OCI-LY7 (cell line): ENCODE measurements around the gene KDM3A. TPM values are rescaled to one million over a fixed set of nuclear protein-coding genes. Genes with fewer than 3 reads are reported as not detected.

Experiments used
- BruUV-seq: library from RNA; stranded (reverse); fragments of 400-500 nt; replicated peaks from 2 replicates; lab custom pipeline; 2021; lab: Mats Ljungman, UMichigan
- CTCF ChIA-PET: fragments of 300-600 bp; sonication (Branson Sonifier 250); formaldehyde crosslinking; loops from one replicate; lab custom pipeline; 2022; ENCODE audit warnings: antibody characterized with exemption; ENCODE audit not compliant: unreplicated experiment; lab: Charles Lee
- POLR2A ChIA-PET: fragments of 300-600 bp; sonication (Branson Sonifier 250); formaldehyde crosslinking; loops from one replicate; lab custom pipeline; 2022; ENCODE audit warnings: antibody characterized with exemption; lab: Charles Lee
- DNase-seq: peaks from one replicate; pipeline ENCODE4 v3.0.0-alpha.2; 2015; ENCODE audit warnings: low spot score
- H2AFZ ChIP-seq: fragments of 200-600 bp; sonication (generic), shearing (Covaris generic); 2 replicates; pipeline ENCODE4 v1.6.1; 2014; ENCODE audit warnings: mild to moderate bottlenecking, antibody characterized with exemption, low read length, moderate library complexity
- H3K27ac ChIP-seq: fragments of 200-600 bp; sonication (generic); 2 replicates; pipeline ENCODE4 v1.5.1; 2014; ENCODE audit warnings: mixed run types, low read depth, mild to moderate bottlenecking, moderate library complexity, low read length, inconsistent platforms; ENCODE audit not compliant: poor library complexity, severe bottlenecking
- H3K36me3 ChIP-seq: fragments of 200-600 bp; sonication (generic); 2 replicates; pipeline ENCODE4 v1.6.1; 2014; ENCODE audit warnings: mild to moderate bottlenecking, antibody characterized with exemption, low read length, moderate library complexity, mixed read lengths; ENCODE audit not compliant: insufficient read depth
- H3K4me1 ChIP-seq: fragments of 200-600 bp; sonication (generic); 2 replicates; pipeline ENCODE4 v1.5.1; 2014; ENCODE audit warnings: mild to moderate bottlenecking, low read length; ENCODE audit not compliant: insufficient read depth, poor library complexity, severe bottlenecking
- H3K4me2 ChIP-seq: fragments of 200-600 bp; sonication (generic); 2 replicates; pipeline ENCODE4 v1.6.1; 2014; ENCODE audit warnings: mild to moderate bottlenecking, low read length
- H3K4me3 ChIP-seq: fragments of 200-600 bp; sonication (generic); 2 replicates; pipeline ENCODE4 v1.5.1; 2014; ENCODE audit warnings: mild to moderate bottlenecking, low read depth, low read length; ENCODE audit not compliant: poor library complexity, severe bottlenecking
- H3K79me2 ChIP-seq: fragments of 200-600 bp; sonication (generic); 2 replicates; pipeline ENCODE4 v1.6.1; 2016; ENCODE audit warnings: low read depth, mild to moderate bottlenecking, low read length, moderate library complexity, mixed read lengths; ENCODE audit not compliant: insufficient read depth
- H3K9me2 ChIP-seq: fragments of 200-600 bp; sonication (generic); 2 replicates; pipeline ENCODE4 v1.6.1; 2016; ENCODE audit warnings: mild to moderate bottlenecking, low read length, mixed read lengths; ENCODE audit not compliant: insufficient read depth
- H3K9me3 ChIP-seq: fragments of 200-600 bp; sonication (generic); 2 replicates; pipeline ENCODE4 v1.6.1; 2014; ENCODE audit warnings: mild to moderate bottlenecking, mixed run types, low read length, mixed read lengths
- H4K20me1 ChIP-seq: fragments of 200-600 bp; sonication (generic); 2 replicates; pipeline ENCODE4 v1.6.1; 2014; ENCODE audit warnings: mild to moderate bottlenecking, antibody characterized with exemption, low read length, moderate library complexity, mixed read lengths; ENCODE audit not compliant: insufficient read depth
- EZH2phosphoT487 ChIP-seq: fragments of 200-600 bp; sonication (generic); IDR thresholded peaks from 2 replicates; pipeline ENCODE4 v1.6.1; 2018; ENCODE audit warnings: low read depth, borderline replicate concordance, mild to moderate bottlenecking, mixed run types, antibody characterized with exemption, low read length, moderate library complexity, mixed read lengths
- intact Hi-C: fragments of 100-400 bp; cut with micrococcal nuclease; formaldehyde crosslinking; loops from one replicate; pipeline ENCODE4 v1.10.0; 2022; ENCODE audit not compliant: unreplicated experiment
- total RNA-seq, 2 experiments: library from RNA; depleted of rRNA in 1 of 2; stranded (reverse); fragments of >200 nt in 1 of 2; shearing (Covaris generic) in 1 of 2; gene quantifications; 2 replicates each; pipeline ENCODE4 v1.2.3, GENCODE V29; 2014 to 2022
- TF ChIP-seq, protein P1 (sequence below): fragments of 200-600 bp; sonication (generic); conservative IDR thresholded peaks from 2 replicates; pipeline ENCODE4 v1.5.1; 2014; ENCODE audit warnings: mild to moderate bottlenecking, antibody characterized with exemption, low read length, moderate library complexity, mixed read lengths

KDM3A gene
- total RNA-seq, 2 experiments from 2014 or later, result 14.5 to 55.7 TPM

DNA sequence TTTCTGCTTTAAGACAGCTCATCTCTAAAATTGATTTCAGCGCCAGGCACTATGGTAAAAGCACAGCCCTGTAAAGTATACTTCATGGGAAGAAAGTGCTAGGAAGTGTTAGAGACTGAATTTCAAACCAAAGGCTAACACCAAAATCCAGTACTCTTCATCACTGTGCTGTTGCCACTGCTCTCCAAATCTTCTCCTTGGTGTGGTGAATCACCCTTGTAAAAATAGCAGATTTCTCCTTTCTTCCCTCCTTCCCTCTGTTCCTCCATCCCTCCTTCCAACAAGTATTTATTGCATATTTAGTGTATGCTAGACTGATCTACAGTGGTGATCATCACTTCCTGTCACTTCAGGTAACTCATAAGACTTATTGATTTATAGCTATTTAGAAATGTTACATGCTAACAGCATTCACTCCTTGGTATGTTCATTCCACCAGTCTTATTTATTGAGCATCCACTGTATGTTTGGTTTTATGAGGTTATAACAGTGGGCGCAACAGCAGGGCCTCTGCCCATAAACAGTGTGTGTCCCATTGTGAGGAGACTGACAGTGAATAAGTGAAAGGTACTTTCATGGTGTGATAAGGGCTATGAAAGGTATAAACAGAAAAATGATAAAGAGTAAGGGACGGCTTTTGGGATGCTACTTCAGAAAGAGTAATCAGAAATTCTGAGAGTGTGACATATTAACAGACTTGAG lies 20.0 kb downstream of the KDM3A start:
- no peak overlapping the region for H2AFZ ChIP-seq
- H4K20me1 ChIP-seq, result no peaks in the 10 kb centered on the region
- ChIA-PET CTCF (interaction anchor here (0.6 kb wide), 1 partner anchor 61 kb away, joined by 4 read pairs; no protein-coding TSS in a partner anchor), POLR2A (no interaction called here)
- H3K36me3 ChIP-seq, result peaks cover 98% of the 10 kb centered on the region
- H3K79me2 ChIP-seq, result no peaks in the 10 kb centered on the region
- H3K9me2 ChIP-seq, result no peaks in the 10 kb centered on the region
- no peaks in the 10 kb centered on the region for H3K4me1 ChIP-seq
- H3K9me3 ChIP-seq, result no peaks in the 10 kb centered on the region
- no peak overlapping the region for H3K4me3 ChIP-seq
- intact Hi-C loops, result no loop called here
- no peak for TF ChIP-seq EZH2phosphoT487
- TF ChIP-seq, protein P1, sequence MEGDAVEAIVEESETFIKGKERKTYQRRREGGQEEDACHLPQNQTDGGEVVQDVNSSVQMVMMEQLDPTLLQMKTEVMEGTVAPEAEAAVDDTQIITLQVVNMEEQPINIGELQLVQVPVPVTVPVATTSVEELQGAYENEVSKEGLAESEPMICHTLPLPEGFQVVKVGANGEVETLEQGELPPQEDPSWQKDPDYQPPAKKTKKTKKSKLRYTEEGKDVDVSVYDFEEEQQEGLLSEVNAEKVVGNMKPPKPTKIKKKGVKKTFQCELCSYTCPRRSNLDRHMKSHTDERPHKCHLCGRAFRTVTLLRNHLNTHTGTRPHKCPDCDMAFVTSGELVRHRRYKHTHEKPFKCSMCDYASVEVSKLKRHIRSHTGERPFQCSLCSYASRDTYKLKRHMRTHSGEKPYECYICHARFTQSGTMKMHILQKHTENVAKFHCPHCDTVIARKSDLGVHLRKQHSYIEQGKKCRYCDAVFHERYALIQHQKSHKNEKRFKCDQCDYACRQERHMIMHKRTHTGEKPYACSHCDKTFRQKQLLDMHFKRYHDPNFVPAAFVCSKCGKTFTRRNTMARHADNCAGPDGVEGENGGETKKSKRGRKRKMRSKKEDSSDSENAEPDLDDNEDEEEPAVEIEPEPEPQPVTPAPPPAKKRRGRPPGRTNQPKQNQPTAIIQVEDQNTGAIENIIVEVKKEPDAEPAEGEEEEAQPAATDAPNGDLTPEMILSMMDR, result no peak
- H3K4me2 ChIP-seq, result no peak overlapping the region
- no peak overlapping the region for H3K27ac ChIP-seq
- BruUV-seq, result no TSS peak
- DNase-seq, result no peak

DNA sequence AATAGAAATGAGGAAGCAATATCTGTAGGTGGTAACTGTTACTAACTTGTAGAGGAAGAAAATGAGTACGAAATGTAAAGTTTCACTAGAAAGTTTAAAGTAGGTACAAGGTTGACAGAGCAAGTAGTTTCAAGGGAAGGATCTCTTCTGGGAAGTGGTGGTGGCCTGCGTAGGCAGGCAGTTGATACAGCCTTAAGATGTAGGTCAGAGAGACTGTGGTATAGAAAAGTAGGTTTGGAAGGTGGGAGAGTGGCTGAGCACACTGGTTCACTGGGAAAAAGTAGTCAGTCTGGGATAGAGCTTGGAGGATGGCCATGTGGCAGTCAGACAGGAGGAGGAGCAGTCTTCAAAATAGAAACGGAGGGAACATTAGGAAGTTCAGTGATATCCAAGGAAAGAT lies 23.5 kb downstream of the KDM3A start:
- Histone ChIP-seq H3K4me1 (no peaks in the 10 kb centered on the region), H3K9me3 (no peaks in the 10 kb centered on the region), H3K36me3 (peaks cover 99% of the 10 kb centered on the region), H3K4me2 (no peak overlapping the region), H3K9me2 (no peaks in the 10 kb centered on the region), H4K20me1 (no peaks in the 10 kb centered on the region), H2AFZ (no peak overlapping the region), H3K79me2 (no peaks in the 10 kb centered on the region), H3K4me3 (no peak overlapping the region), H3K27ac (no peak overlapping the region)
- no TSS peak for BruUV-seq
- intact Hi-C loops, result no loop called here
- TF ChIP-seq, protein P1, result no peak
- TF ChIP-seq EZH2phosphoT487, result no peak
- no peak for DNase-seq
- CTCF ChIA-PET, result no interaction called here
- POLR2A ChIA-PET, result no interaction called here

DNA sequence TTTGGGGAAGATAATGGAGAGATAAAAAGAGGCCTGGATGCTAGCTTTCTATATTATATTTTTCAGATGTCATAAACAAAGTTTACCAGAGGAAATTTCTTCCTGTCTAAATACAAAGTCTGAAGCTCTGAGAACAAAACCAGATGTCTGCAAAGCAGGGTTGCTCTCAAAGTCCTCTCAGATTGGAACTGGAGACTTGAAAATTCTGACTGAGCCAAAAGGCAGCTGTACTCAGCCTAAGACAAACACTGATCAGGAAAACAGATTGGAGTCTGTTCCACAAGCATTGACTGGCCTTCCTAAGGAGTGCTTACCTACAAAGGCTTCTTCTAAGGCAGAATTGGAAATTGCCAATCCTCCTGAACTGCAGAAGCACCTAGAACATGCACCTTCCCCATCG lies 25.1 kb downstream of the KDM3A start:
- Histone ChIP-seq H3K27ac (no peak overlapping the region), H3K4me1 (no peaks in the 10 kb centered on the region), H2AFZ (no peak overlapping the region), H3K9me2 (no peaks in the 10 kb centered on the region), H3K79me2 (no peaks in the 10 kb centered on the region), H3K36me3 (peaks cover 96% of the 10 kb centered on the region), H3K9me3 (no peaks in the 10 kb centered on the region), H3K4me3 (no peak overlapping the region), H3K4me2 (no peak overlapping the region), H4K20me1 (no peaks in the 10 kb centered on the region)
- BruUV-seq, result no TSS peak
- ChIA-PET CTCF (no interaction called here), POLR2A (interaction anchor here (1.2 to 1.7 kb wide), 2 partner anchors 15 to 17 kb away, joined by 4 read pairs; no protein-coding TSS in a partner anchor)
- TF ChIP-seq, protein P1, result no peak
- TF ChIP-seq EZH2phosphoT487, result no peak
- intact Hi-C loops, result no loop called here
- DNase-seq, result no peak
